KOPT-K1 (cell line): ENCODE results near the gene SSC5D.

Source experiments
- H3K27ac ChIP-seq: fragments of 200-600 bp; sonication (generic); 2 replicates; pipeline ENCODE4 v1.5.1; 2016; ENCODE audit warnings: antibody characterized with exemption, mild to moderate bottlenecking, low read depth, low read length; ENCODE audit not compliant: poor library complexity, severe bottlenecking
- H3K36me3 ChIP-seq: fragments of 200-600 bp; sonication (generic); 2 replicates; pipeline ENCODE4 v1.5.1; 2017; ENCODE audit warnings: antibody characterized with exemption, mild to moderate bottlenecking, low read length, moderate library complexity; ENCODE audit not compliant: insufficient read depth
- H3K9me3 ChIP-seq: fragments of 200-600 bp; sonication (generic); 2 replicates; pipeline ENCODE4 v1.5.1; 2017; ENCODE audit warnings: antibody characterized with exemption, low read length, mild to moderate bottlenecking; ENCODE audit not compliant: insufficient read depth, poor library complexity, severe bottlenecking

The SSC5D gene

DNA sequence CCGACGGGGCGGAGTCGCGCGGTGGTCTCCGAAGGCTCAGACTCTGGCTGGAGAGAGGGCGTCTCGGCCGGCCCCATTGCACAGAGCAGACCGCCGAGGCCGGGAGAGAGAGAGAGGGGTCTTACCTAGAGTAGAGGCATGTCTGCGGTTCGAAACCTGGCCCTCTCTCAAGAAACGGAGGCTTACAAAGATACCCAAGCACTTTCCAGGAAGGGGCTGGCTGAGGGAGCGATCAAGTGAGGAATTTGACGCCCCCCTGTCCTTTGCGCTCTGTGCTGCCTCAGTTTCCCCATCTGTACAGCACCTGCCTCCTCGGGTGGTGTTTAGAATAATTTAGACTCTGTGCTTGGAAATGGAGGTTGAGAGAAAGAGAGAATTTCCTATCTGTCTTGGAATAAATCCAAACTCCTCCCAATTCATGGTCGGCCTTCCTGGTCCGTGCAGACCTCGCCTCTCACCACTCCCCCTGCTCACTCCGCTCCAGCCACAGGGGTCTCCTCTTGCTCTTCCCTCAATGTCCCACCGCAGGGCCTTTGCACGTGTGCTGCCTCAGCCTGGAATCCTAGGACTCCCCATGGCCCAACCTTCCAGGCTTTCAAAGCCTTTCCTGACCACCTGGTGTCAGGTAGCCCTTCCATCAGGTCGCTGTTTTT lies 26.1 kb upstream of the SSC5D start:
- peak overlapping the region; percentile 23 for H3K27ac ChIP-seq
- no peaks in the 10 kb centered on the region for H3K36me3 ChIP-seq
- H3K9me3 ChIP-seq: no peaks in the 10 kb centered on the region

DNA sequence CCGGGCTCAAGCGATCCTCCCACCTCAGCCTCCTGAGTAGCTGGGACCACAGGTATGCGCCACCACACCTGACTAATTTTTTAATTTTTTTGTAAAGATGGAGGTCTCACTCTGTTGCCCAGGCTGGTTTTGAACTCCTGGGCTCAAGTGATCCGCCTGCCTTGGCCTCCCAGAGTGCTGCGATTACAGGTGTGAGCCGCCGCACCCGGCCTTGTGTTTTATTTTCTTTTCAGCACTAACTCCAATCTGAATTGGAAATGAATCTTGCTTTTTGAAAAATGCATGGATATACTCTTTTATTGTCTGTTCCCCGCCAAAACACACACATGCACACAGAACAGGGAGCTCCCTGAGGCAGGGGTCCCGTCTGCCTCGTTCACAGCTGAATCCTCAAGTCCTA lies 25.5 kb upstream of the SSC5D start:
- Histone ChIP-seq H3K9me3 (no peaks in the 10 kb centered on the region), H3K36me3 (no peaks in the 10 kb centered on the region), H3K27ac (no peak overlapping the region)

DNA sequence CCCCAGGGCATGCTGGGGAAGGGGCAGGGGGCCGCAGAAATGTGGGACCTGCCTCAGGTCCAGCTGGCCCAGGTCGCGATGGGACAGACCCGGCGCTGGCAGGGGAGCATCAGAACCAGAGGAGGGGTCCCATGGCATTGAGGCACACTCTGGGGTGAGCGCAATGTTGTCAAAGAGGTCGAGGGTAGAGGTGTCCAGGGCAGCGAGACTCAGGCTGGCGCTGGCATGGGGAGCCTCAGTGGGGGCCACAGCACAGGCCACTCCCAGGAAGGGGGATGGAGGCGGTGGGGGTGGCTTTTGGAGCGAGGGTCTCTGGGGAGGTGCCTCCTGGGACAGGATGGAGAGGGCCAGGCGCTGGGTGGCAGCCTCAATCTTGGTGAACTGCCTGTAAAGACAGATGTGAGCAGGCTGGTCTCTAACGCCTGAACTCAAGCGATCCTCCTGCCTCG lies 24.6 kb upstream of the SSC5D start:
- Histone ChIP-seq H3K27ac (no peak overlapping the region), H3K36me3 (no peaks in the 10 kb centered on the region), H3K9me3 (no peaks in the 10 kb centered on the region)

DNA sequence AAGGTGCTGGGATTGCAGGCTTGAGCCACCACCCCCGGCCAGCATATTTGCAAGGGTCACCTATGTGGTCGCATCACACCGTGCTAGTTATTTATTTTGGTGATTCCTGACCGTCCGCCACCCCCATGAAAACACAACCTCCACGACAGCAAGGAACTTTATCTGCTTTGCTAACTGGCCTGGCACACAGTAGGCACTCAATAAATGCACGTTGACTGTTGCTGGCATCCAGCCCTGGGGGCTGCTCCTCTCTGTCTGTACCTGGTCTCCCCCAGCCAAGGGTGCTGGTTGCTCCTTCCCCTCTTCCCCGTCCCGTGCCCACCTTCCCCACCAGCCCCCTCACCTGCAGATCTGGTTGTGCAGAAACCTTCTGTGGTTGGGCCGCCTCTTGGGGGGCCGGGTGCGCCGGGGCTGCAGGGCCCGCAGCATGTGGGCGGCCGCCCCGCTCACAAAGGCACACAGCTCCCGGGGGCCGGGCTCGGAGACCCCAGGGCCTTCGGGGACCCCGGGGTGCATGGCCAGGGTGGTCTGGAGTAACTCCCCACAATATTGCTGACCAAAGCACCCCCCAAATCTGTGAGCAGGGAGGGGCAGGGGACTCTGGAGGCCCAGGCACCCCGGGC lies 24.1 kb upstream of the SSC5D start:
- Histone ChIP-seq H3K9me3 (no peaks in the 10 kb centered on the region), H3K27ac (no peak overlapping the region), H3K36me3 (no peaks in the 10 kb centered on the region)

DNA sequence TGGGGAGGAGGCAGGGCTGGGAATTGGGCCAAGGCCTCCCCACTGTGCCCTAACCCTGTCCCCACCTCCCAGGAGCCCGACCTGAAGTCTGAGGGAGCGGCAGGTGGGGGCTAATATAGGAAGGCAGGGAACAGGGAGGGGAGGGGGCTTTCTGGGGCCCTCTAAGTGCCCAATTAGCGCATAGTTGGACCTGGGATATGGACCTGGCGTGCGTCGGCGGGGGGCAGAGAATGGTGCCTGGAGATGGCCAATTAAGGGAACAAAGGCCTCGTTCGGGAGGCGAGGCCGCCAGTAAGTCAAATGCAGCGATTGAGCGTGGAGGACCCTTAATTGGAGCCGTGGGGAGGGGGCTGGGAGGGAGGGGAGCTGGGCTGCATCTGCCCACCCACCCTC lies 23.6 kb upstream of the SSC5D start, which contains the start of gene C19orf85:
TSS of gene C19orf85 (minus strand) at position 90 of the 393 bp plus-strand sequence. CDS start 197 bp downstream, outside the sequence.
- no peaks in the 10 kb centered on the region for H3K9me3 ChIP-seq
- H3K36me3 ChIP-seq: no peaks in the 10 kb centered on the region
- H3K27ac ChIP-seq: no peak within 1 kb of the TSS

DNA sequence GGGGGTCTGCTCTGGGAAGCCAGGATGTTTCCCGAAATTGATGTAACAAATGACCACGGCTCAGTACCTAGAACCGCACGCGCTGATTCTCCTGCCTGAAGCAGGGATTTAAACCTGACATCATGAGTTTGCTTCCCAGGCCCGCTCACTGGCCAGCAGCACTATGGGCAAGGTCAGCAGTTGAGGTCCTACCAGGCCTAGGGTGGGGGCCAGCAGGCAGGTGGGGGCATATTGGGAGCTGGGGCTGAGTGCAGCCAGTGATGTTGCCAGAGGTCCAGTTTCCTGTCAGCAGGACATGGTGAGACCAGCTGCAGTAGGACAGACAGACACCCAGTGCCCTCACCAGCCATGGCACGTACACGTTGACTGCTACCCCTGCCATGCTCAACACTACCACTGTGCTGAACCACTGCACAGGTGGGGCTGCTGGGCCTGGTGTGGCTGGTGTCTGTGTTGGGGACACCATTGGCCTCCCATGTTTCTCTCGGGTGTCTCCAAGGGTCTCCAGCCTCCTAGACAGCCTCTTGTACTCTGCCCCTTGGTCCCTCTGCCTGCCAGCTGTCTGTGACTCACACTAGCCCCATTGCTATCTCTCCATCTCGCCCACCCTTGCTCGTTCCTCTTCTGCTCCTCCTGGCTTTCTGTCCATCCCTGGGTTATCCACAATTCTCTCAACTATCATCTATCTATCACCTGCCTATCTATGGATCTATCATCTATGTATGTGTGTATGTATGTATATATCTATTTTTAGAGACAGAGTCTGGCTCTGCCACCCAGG lies 22.6 kb upstream of the SSC5D start:
- H3K36me3 ChIP-seq: no peaks in the 10 kb centered on the region
- no peaks in the 10 kb centered on the region for H3K9me3 ChIP-seq
- no peak overlapping the region for H3K27ac ChIP-seq

DNA sequence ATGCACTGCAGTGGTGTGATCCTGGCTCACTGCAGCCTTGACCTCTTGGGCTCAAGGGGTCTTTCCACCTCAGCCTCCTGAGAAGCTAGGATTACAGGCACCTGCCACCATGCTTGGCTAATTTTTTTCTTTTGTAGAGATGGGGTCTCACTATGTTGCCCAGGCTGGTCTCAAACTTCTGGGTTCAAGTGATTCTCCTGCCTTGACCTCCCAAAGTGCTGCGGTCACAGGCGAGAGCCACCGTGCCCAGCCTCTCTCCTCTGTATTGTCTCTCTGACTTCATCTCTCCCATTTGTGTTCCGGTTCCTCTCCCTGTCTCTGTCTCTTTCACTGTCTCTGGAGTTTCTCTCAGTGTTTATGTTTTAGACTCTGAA lies 22.0 kb upstream of the SSC5D start:
- Histone ChIP-seq H3K36me3 (no peaks in the 10 kb centered on the region), H3K27ac (no peak overlapping the region)

DNA sequence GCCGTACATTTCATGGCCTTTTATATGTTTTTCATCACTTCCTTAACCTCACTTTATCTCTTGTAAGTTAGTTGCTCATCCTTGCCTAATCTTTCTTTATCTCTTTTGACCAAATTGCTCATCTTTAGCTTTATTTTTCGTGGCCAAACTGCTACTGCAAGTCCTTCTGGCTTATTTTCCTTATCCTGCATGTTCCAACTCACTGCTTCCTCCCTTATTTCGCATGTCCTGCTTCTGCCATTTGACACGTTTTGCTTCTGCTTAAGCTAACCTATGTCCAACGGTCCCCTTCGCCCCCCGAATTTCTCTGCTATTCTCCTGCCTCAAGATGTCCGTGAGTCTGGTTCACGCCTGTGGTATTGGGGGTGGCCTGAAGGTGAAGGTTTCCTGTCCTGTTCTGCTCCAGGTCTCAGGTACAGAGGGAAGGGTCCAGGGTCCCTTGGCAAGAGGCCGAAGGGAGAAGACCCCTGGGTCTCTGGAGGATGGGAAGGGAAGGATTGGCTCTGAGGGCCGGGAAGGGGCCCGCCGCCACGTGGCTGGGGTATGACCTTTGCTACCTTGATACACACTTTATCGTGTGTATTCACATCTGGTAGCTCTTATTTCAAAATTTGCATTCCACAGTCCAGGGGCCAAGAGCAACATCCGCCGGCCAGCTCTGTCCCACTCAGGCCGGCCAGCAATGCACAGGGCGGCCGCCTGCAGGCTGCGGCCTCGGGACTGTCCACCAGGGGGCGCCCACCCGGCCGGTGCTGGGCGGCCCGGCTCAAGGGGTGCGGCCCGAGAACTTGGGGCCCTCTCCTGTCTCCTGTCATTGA lies 20.8 kb upstream of the SSC5D start:
- H3K36me3 ChIP-seq: no peaks in the 10 kb centered on the region
- no peak overlapping the region for H3K27ac ChIP-seq

More for the DNA sequence above, 22.0 kb upstream of the SSC5D start:
- no peaks in the 10 kb centered on the region for H3K9me3 ChIP-seq

DNA sequence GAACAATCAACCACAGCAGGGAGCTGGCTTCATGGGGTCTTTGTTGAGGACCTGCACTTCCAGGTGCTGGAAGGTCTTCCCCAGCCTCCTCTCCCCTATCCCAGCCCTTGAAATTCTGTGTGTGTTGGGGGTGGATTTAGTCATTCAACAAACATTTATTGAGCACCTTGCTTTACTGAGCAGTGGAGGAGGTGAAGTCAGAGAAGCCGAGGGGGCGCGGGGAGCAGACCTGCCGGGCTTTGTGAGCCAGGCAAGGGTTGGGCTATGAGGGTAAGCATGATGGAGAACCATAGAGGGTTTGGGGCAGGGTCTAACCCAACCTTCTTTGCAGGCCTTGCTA lies 20.2 kb upstream of the SSC5D start:
- H3K9me3 ChIP-seq: no peaks in the 10 kb centered on the region
- H3K27ac ChIP-seq: no peak overlapping the region
- no peaks in the 10 kb centered on the region for H3K36me3 ChIP-seq

More for the DNA sequence above, 20.8 kb upstream of the SSC5D start:
- no peaks in the 10 kb centered on the region for H3K9me3 ChIP-seq

DNA sequence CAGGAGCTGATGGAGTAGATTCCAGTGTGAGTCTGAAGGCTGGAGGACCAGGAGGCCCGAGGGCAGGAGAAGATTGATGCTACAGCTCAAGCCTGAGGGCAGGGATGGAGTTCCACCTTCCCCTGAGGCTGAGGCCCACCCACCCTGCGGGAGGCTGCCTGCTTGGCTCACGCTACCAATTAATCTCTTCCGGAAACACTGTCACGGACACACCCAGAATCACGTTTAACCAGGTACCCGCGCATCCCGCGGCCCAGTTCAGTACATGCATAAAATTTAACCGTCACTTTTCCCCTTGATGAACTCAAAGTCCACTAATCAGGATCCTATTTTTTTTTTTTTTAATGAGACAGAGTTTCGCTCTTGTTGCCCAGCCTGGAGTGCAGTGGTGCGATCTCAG lies 17.0 kb upstream of the SSC5D start:
- no peaks in the 10 kb centered on the region for H3K36me3 ChIP-seq
- H3K9me3 ChIP-seq: no peaks in the 10 kb centered on the region
- H3K27ac ChIP-seq: no peak overlapping the region

DNA sequence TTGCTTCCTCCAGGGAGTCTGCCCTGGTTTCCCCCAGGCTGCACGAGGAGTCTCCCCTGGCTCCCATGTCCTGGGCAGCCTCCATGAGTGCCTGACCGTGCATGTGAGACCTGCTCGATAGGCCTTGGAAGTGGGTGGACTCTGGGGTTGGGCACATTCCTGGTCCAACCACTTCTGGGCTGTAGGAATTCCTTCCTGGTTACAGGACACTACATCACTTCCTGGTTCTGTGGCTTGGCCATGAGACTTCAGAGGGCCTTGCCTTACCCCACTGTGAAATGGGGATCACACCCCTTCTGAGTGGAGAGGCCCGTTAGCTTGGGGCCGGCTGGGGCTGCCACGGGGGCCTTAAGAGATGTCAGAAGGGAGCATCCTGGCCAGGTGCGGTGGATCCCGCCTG lies 15.8 kb upstream of the SSC5D start:
- no peaks in the 10 kb centered on the region for H3K36me3 ChIP-seq
- no peaks in the 10 kb centered on the region for H3K9me3 ChIP-seq
- H3K27ac ChIP-seq: no peak overlapping the region

DNA sequence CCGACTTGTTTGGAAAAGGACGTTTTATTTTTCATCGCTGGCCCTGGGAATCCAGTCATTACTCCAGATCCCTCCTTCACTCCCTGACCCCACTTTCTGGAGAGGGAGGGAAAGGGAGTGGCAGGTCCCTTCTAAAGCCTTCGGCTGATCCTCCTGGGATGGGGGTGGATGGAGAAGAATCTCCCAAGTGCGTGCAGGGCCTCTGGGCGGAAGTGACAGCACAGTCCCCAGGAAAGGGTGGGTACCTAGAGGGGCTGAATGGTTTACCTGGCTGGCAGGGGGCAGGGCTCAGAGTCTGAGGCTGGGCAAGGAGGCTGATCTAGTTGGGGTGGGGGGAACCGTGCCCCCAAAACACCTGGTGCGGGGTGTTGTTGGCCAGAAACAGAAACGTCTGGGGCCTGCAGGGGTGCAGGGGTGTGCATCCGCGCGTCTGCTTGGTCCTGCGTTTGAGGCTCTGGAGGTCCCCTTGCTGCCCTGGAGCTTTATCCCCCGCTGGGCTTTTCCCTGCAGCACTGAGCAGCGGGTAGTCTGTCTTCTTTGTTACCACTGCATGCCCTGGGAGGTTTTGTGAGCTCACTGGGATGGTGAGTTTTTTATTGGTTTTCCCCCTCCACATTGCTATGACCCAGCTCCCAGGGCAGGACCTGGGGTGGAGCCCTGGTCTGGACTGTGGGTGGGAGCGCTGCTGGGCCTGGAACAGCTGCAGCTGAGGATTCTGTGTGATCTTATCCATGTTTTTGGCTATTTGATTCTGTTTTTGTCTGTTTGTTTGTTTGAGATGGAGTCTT lies 14.8 kb upstream of the SSC5D start:
- Histone ChIP-seq H3K9me3 (no peaks in the 10 kb centered on the region), H3K36me3 (no peaks in the 10 kb centered on the region), H3K27ac (no peak overlapping the region)

DNA sequence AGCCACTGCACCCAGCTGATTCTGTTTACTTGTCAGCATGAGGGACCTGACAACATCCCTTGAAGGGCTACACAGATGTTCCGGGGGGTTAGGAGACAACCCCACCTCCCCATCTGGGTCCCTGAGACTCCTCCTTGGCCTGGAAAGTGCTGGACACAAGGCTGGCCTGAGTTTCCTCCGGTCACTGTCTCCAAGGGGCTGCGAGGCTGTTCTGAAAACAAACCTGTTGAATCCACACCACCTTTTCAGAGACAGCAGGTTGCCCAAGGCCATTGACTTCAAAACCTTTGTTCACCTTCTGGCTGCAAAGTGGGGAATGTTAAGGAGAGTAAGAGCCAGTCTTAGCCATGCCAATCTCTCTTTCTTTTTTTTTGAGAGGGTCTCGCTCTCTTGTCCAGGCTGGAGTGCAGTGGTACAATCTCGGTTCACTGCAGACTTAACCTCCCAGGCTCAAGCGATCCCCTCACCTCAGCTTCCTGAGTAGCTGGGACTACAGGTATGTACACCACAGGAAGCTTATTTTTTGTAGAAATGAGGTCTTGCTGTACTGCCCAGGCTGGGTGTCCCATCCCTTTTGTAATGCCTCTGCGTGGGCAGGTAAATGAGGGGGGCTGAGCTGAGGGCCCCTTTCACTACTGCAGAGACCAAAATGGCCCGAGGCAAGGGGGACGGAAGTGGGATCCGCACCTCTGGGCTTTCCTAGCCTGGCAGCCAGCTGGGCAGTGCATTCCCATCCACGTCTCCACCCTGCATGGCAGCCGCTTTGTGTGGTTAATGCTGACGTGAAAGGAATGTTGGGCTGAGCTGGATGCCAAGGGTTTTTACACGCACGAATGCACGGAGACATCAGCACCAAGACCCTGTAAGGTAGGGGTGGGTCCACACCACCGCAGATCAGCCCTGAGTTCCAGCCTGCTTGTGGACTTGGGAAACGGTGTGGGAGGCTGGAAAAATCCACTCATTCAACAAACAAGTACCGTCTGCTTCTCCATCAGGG lies 13.7 kb upstream of the SSC5D start:
- Histone ChIP-seq H3K27ac (no peak overlapping the region), H3K36me3 (no peaks in the 10 kb centered on the region), H3K9me3 (no peaks in the 10 kb centered on the region)
